ENCODE data around the gene THEMIS2.

GRCh38 chr1:27912429-27912828, 40.1 kb downstream of the THEMIS2 start:
- TF ChIP-seq CTCF (conservative IDR thresholded peaks at IDR 0.05; ENCODE audit: low read length) (no peak), EZH2phosphoT487 (IDR thresholded peaks at IDR 0.05; ENCODE audit: borderline replicate concordance, low read depth, low read length) (no peak)
